Small intestine (tissue), 7 donors: Measurements from ENCODE around the gene MLYCD. TPM values are rescaled to one million over a fixed set of nuclear protein-coding genes. Genes with fewer than 3 reads are reported as not detected.

Source experiments
- DNase-seq, 2 donors: peaks; one replicate each; pipeline versions ENCODE4 v3.0.0 to v3.0.0-alpha.2; 2013
- FAIRE-seq: peaks from 2 replicates; lab custom pipeline; 2012; peaks lifted over from hg19 to GRCh38; lab: Jason Lieb, UNC
- H3K27ac ChIP-seq, 3 donors: one replicate each; pipeline ENCODE4 v1.5.1; 2013; ENCODE audit warnings: low read length in 2 of 3, mild to moderate bottlenecking in 2 of 3, control low read depth in 1 of 3, inconsistent platforms in 1 of 3, low read depth in 1 of 3, moderate library complexity in 1 of 3
- H3K27me3 ChIP-seq, 3 donors: one replicate each; pipeline ENCODE4 v1.6.1; 2013; ENCODE audit warnings: low read length in 3 of 3, inconsistent platforms in 1 of 3; ENCODE audit not compliant: control insufficient read depth in 3 of 3, insufficient read depth in 3 of 3
- H3K36me3 ChIP-seq, 3 donors: one replicate each; pipeline ENCODE4 v1.6.1; 2013; ENCODE audit warnings: low read length in 3 of 3, inconsistent platforms in 1 of 3, low read depth in 1 of 3, mild to moderate bottlenecking in 1 of 3, moderate library complexity in 1 of 3; ENCODE audit not compliant: control insufficient read depth in 3 of 3, insufficient read depth in 2 of 3
- H3K4me1 ChIP-seq, 3 donors: one replicate each; pipeline ENCODE4 v1.6.1; 2013; ENCODE audit warnings: low read length in 2 of 3, inconsistent platforms in 1 of 3, low read depth in 1 of 3, mild to moderate bottlenecking in 1 of 3, moderate library complexity in 1 of 3; ENCODE audit not compliant: control insufficient read depth in 3 of 3, insufficient read depth in 2 of 3
- H3K4me3 ChIP-seq, 3 donors: one replicate each; pipeline ENCODE4 v1.5.1; 2013; ENCODE audit warnings: low read length in 3 of 3, control low read depth in 1 of 3, inconsistent platforms in 1 of 3, low read depth in 1 of 3, mild to moderate bottlenecking in 1 of 3, moderate library complexity in 1 of 3
- H3K9me3 ChIP-seq, 2 donors: one replicate each; pipeline ENCODE4 v1.6.1; 2013; ENCODE audit warnings: low read depth in 1 of 2, low read length in 1 of 2; ENCODE audit not compliant: control insufficient read depth in 2 of 2, insufficient read depth in 1 of 2
- WGBS, 3 donors: extraction: QIAGEN DNeasy Blood & Tissue Kit; methylation state at CpG; one replicate each; pipeline ENCODE4 v1.1.7; 2013; 5-methylcytosine and 5-hydroxymethylcytosine counted together
- polyA plus RNA-seq, 4 donors: library from polyadenylated mRNA; stranded (reverse) in 3 of 4; unstranded in 1 of 4; fragments of 200-250 nt in 3 of 4; fragments of 120-200 nt in 1 of 4; gene quantifications; one replicate each; pipeline versions ENCODE4 v1.2.1 to v1.2.3, GENCODE V29; 2013
- donor health status: healthy with polysubstance abuse.
- donor health status: control.
- donor health status: control.
- donor health status: Bipolar disorder and iron deficiency.
- donor health status: healthy.

Gene MLYCD
- polyA plus RNA-seq, 4 donors: 2.2 to 5.3 (median 3.4) TPM

DNA sequence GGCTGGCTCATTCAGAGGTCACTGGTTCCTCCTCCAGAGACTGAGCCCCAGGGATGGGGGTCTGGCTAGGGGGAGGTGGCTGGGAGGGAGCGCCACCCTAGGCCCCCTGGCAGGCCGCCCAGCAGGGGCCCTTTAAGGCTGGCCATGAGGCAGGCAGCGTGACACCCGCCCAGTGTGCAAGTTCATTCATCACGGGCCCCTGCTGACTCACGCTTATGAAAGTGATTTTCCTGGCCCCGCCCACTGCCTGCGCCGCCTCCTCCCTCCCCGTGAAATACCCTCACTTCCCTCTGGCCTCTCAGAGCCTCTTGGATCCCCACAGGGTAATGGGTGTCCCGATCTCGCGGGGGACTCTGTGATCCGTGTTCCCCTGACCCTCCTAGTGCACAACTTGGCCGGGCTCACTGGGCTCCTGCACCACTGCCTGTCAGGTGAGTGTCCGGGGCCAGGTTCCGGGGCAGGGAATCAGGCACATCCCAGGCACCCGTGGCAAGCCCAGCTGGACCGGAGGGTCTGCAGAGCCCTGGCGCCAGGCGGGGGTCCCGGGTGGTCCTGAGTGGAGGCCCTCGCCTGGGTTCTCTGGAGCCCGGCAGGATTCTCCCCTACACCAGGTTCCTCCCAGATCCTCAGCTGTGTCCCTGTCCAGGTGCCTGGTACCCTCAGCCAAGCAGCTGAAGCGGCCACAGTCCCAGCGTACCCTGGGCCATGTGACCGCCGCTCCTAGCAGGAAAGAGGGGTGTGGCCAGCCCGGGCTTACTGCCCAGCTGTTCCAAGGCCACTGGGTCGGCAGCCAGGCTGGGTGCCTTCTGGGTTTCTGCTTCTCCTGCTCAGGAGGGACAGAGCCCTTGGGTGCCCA lies 54.3 kb downstream of the MLYCD start, which contains the start of gene OSGIN1:
OSGIN1 (plus strand) TSS at position 301 of the 856 bp plus-strand sequence. CDS start 4,432 bp downstream, outside the sequence.
- peaks cover 0 to 3% of the 10 kb centered on the region in 2 donors for H3K9me3 ChIP-seq
- peak within 1 kb of the TSS; percentile 41 to 83 (median 61) for H3K4me3 ChIP-seq
- FAIRE-seq (no peak), DNase-seq (peak; percentile 95 to 96)
- H3K4me1 ChIP-seq: peaks cover 4 to 35% (median 11%) of the 10 kb centered on the region in 3 donors
- peak within 1 kb of the TSS; percentile 97 to 99 (median 98) for H3K27ac ChIP-seq
- 0 to 4% (median 1%) methylated on average over 26 to 30 of the region's 30 CpGs for WGBS, 3 donors
- no peaks in the 10 kb centered on the region for H3K27me3 ChIP-seq
- H3K36me3 ChIP-seq: peaks cover 0 to 13% (median 4%) of the 10 kb centered on the region in 3 donors

- Histone ChIP-seq H3K27ac (peak overlapping the region; percentile 97 to 99 (median 98)), H3K4me1 (peaks cover 3 to 31% (median 11%) of the 10 kb centered on the region in 3 donors), H3K27me3 (no peaks in the 10 kb centered on the region), H3K9me3 (no peaks in the 10 kb centered on the region), H3K36me3 (peaks cover 0 to 19% (median 8%) of the 10 kb centered on the region in 3 donors), H3K4me3 (peak overlapping the region in 2 of 3 donors; percentile 61 to 83)
- FAIRE-seq (no peak), DNase-seq (peak; percentile 74 to 77)
- WGBS, 3 donors: 5 to 31% (median 13%) methylated on average over 19 of the region's 19 CpGs
Observed at GRCh38 chr16:83953796-83954576, 55.1 kb downstream of the MLYCD start.

GRCh38 chr16:83954577-83955016 lies 55.7 kb downstream of the MLYCD start:
- Histone ChIP-seq H3K27me3 (no peaks in the 10 kb centered on the region), H3K27ac (peak overlapping the region; percentile 10 to 99 (median 52)), H3K9me3 (no peaks in the 10 kb centered on the region), H3K4me1 (peaks cover 0 to 25% (median 11%) of the 10 kb centered on the region in 3 donors), H3K36me3 (peaks cover 0 to 22% (median 11%) of the 10 kb centered on the region in 3 donors), H3K4me3 (peak overlapping the region in 2 of 3 donors; percentile 16 to 61)
- DNase-seq: peak; percentile 86 to 94
- 43 to 58% (median 49%) methylated on average over 9 of the region's 9 CpGs for WGBS, 3 donors
- FAIRE-seq: no peak

GRCh38 chr16:83955218-83956130 lies 56.6 kb downstream of the MLYCD start:
- peak overlapping the region in 1 of 3 donors; percentile 16 for H3K4me3 ChIP-seq
- no peak overlapping the region for H3K27ac ChIP-seq
- DNase-seq (no peak), FAIRE-seq (no peak)
- H3K9me3 ChIP-seq: no peaks in the 10 kb centered on the region
- WGBS, 3 donors: 75 to 82% (median 78%) methylated on average over 23 of the region's 23 CpGs
- peaks cover 0 to 29% (median 16%) of the 10 kb centered on the region in 3 donors for H3K36me3 ChIP-seq
- no peaks in the 10 kb centered on the region for H3K27me3 ChIP-seq
- H3K4me1 ChIP-seq: peaks cover 0 to 24% (median 11%) of the 10 kb centered on the region in 3 donors

DNA sequence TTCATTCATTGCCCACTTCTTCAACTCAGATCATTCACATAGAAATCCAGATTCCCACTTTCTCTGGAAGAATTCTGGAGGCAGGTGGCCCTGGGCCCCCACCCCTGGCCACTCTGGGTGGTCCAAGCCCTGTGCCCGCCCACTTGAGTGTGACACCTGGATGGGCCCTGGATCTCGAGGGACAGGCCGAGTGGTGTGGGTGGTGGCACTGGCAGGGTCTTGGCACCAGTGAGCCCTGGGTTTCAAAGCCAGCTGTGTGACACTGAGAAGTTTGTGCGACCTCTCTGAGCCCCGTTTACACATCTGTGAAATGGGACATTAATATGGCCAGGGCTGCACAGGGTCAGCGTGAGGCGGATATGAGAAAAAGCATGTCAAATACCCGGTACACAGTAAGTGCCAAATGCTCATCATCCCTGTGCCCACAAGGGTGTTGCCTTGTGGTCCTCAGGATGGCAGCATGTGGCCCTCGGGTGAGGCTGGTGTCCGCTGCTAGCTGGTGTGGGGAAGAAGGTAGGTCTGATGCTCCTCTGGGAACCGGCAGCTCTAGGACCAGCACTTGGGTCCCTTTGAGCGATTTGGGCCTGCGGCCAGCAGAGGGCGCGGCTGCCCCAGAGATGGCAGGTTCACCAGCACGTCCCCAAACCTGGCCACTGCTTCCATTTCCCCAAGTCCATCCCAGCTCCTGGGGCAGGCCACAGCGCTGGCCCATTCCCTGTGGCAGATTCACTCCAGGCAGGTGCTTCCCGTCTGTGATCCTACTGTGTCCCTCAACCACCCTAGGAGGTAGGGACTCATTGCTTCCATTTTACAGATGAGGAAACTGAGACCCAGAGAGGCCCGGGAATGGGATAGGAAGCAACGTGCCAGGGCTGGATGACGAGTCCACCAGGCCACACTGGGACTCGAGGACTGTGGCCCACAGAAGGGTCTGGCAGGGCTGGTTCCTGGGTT lies 57.7 kb downstream of the MLYCD start:
- Histone ChIP-seq H3K9me3 (no peaks in the 10 kb centered on the region), H3K36me3 (peaks cover 0 to 41% (median 17%) of the 10 kb centered on the region in 3 donors), H3K27me3 (no peaks in the 10 kb centered on the region), H3K4me3 (no peak overlapping the region), H3K27ac (no peak overlapping the region), H3K4me1 (peaks cover 0 to 24% (median 11%) of the 10 kb centered on the region in 3 donors)
- WGBS, 3 donors: 41 to 46% (median 43%) methylated on average over 22 of the region's 22 CpGs
- FAIRE-seq (no peak), DNase-seq (peak; percentile 76 to 81)

GRCh38 chr16:83957296-83957855 lies 58.5 kb downstream of the MLYCD start:
- Histone ChIP-seq H3K4me1 (peaks cover 0 to 23% (median 9%) of the 10 kb centered on the region in 3 donors), H3K27ac (no peak overlapping the region), H3K36me3 (peaks cover 0 to 42% (median 18%) of the 10 kb centered on the region in 3 donors), H3K27me3 (no peaks in the 10 kb centered on the region), H3K9me3 (no peaks in the 10 kb centered on the region), H3K4me3 (no peak overlapping the region)
- FAIRE-seq (no peak), DNase-seq (no peak)
- WGBS, 3 donors: 84 to 90% (median 86%) methylated on average over 12 to 14 of the region's 14 CpGs
